Measurements from ENCODE around the gene MCUB.
A peak's percentile ranks its signal among the peaks of the same experiment; 100 is the strongest.
"Not testable (repeated sequence)": the region's sequence is repeated elsewhere in the genome, so short reads cannot be mapped to it uniquely, and the experiment has no call there.

The MCUB gene

GRCh38 chr4:109640644-109641043 lies 80.6 kb downstream of the MCUB start:
- DNase-seq: no peak

GRCh38 chr4:109645874-109646710 lies 86.0 kb downstream of the MCUB start:
- DNase-seq: no peak

- DNase-seq: peak in 1 of 2 experiments; percentile 1
Measured at GRCh38 chr4:109648266-109648996, 88.4 kb downstream of the MCUB start.

GRCh38 chr4:109648997-109649575 lies 89.0 kb downstream of the MCUB start:
- DNase-seq: no peak

GRCh38 chr4:109649872-109650271 lies 89.8 kb downstream of the MCUB start:
- no peak for DNase-seq

GRCh38 chr4:109655396-109655795 lies 95.3 kb downstream of the MCUB start:
- no peak for DNase-seq

GRCh38 chr4:109657854-109658418 lies 97.9 kb downstream of the MCUB start:
- DNase-seq: no peak

GRCh38 chr4:109658871-109659410 lies 98.9 kb downstream of the MCUB start:
- DNase-seq: no peak

- DNase-seq: no peak
Measured at GRCh38 chr4:109662116-109662515, 102.1 kb downstream of the MCUB start.

- DNase-seq: no peak
Measured at GRCh38 chr4:109662771-109663170, 102.7 kb downstream of the MCUB start.

GRCh38 chr4:109665783-109666485 lies 105.9 kb downstream of the MCUB start:
- DNase-seq: peak; percentile 6 to 36

GRCh38 chr4:109671350-109671749 lies 111.3 kb downstream of the MCUB start:
- no peak for DNase-seq

- no peak for DNase-seq
Measured at GRCh38 chr4:109672169-109672930, 112.3 kb downstream of the MCUB start.

GRCh38 chr4:109673303-109673702 lies 113.3 kb downstream of the MCUB start:
- DNase-seq: no peak

GRCh38 chr4:109675181-109675580 lies 115.1 kb downstream of the MCUB start:
- DNase-seq: no peak

- no peak for DNase-seq
Measured at GRCh38 chr4:109675843-109676242, 115.8 kb downstream of the MCUB start.

- no peak for DNase-seq
Measured at GRCh38 chr4:109676886-109677285, 116.8 kb downstream of the MCUB start.

GRCh38 chr4:109678472-109678871 lies 118.4 kb downstream of the MCUB start:
- not testable (repeated sequence) for DNase-seq

GRCh38 chr4:109678925-109679324 lies 118.9 kb downstream of the MCUB start:
- DNase-seq: not testable (repeated sequence)

GRCh38 chr4:109682875-109683274 lies 122.8 kb downstream of the MCUB start:
- DNase-seq: no peak

GRCh38 chr4:109683621-109684253 lies 123.7 kb downstream of the MCUB start:
- DNase-seq: no peak
